ENCODE results near the gene FGF1.

Gene FGF1

DNA sequence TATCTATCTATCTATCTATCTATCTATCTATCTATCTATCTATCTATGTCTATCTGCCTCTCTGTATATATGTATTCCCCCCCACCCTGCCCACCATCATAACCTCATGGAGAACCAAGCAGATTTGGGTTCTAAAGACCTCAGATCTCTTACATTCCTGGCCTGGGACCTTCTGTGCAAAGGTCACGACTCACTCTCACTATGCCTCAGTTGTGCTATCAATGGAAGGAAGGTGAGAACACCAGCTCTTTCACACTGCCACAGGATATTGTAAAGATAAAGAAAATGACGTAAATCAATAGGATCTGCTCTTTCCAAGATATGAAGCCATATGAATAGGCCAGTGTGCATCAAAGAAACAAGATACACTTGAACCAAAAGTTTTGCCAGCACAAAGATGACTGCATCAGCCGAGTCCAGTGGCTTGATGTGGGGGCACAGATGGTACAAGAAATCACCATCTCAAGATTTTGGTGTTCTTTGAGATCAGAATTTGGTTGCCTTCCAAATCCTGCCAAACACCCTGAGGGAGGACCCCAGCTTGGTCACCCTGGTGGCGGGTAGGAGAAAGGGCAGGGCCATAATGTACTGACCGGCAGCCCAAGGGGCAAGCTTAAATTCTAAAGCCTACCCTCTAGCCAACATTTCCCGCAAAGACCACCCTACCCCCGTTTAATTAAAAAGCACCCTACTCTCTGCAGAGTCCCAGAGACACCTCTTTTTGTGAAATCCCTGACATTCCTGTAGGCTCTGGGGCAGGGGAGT is 8.4 kb upstream of the FGF1 start:
- DNase-seq: no peak

DNA sequence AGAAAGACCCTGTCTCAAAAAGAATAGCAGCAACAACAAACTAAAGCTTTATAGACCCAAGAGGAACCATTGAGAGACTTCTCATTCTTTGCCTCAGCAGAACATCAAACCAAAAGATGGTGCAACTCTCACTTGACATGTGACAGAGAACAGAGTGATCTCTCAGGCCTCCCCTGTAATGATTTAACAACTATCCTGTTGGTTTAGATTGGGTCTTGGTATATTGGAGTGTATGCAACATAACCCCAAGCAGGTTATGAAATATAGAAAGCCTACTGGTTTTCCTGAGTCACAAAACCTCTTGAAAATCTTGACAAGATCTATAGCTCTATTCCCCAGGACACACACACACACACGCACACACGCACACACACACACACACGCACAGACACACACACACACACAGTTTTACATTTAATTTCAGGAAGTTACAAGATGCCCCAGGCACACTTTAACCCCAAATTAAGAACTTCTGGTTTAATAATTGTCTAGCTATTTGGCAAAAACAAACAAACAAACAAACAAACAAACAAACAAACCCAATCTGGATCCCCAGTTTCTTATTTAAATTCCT is 6.5 kb upstream of the FGF1 start:
- DNase-seq: no peak

DNA sequence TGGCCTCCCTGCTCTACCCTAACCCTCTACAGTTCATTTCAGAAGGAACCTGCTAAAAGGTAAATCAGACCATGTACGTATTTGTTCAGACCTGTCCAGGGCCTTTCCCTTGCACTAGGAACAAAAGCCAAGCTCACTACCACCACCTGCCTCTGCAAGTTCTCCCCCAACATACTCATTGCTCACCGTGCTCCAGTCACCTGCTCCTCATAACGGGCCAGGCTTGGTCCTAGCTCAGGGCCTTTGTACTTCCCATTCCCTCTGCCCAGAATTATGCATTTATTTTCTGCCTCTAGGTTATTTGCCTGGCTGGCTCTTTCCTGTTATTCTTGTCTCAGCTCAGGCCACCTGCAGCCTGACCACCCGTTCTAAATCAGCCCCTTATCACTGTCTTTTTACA is 4.8 kb upstream of the FGF1 start:
- no peak for DNase-seq

DNA sequence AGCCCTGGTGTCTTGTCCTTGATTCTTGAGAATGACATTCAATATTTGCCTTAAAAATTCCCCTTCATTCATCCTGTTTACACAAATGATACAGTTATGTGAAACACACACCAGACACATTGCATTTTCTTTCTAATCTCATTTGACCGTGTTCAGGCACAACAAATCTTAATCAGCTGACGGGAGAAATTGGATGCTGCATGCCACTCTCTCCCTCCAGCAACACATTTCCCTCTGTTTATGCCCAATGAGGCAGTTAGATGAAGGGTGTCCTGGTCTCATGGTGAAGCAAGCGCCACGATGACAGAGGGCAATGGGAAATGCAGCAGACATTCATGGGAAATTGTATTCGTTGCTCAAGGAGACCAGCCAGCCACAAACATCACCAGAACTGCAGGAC is 3.2 kb upstream of the FGF1 start:
- no peak for DNase-seq

DNA sequence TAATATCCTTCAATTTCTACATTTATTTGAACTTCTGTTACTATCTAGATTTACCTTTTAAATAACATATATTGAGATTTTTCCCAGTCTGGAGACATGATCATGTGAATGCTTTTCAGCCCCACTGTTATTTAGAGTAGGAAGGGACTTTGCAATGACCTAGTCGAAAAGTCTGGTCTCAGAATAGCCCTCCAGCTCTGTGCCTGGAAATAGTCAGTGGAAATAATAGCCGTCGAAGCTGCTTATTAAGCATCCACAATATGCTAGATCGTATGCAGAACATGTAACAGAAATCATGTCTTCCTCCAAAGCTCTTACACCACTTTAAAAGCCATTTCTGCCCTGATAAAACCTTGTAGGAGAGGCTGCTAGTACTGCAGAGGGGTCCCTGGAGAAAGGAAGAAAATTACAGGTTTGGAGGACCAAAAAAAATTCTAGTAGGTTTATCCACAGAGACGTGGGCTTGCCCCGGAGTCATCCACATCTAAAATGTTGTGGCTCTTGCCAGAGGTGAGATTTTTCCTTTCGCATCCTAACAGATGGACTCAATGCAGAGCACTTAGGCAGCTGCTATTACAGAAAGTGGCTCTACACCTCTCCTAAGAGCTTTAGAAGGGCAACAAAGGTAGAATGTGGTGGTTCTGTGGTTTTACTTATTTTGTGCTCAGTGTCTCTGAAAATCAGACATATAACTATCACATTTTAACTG is 2.5 kb upstream of the FGF1 start:
- no peak for DNase-seq

DNA sequence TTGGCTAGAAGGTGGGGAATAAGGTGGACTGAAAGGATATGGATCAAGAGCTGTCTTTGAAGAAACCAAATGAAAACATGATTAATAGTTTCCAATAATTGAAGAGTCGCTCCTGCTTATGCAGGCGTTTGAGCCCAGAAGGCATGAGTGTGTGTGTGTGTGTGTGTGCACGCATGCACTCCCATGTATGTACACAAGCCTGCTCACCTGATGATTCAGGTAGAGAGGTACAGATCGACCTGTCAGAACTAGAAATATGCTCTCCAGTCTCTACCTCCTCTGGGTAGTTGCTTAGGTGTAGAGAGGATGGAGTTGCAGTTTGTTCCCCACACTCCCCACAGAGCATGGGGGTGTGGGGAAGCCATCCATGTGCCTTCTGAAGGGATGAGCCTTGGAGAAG is 1.1 kb upstream of the FGF1 start:
- DNase-seq: no peak

DNA sequence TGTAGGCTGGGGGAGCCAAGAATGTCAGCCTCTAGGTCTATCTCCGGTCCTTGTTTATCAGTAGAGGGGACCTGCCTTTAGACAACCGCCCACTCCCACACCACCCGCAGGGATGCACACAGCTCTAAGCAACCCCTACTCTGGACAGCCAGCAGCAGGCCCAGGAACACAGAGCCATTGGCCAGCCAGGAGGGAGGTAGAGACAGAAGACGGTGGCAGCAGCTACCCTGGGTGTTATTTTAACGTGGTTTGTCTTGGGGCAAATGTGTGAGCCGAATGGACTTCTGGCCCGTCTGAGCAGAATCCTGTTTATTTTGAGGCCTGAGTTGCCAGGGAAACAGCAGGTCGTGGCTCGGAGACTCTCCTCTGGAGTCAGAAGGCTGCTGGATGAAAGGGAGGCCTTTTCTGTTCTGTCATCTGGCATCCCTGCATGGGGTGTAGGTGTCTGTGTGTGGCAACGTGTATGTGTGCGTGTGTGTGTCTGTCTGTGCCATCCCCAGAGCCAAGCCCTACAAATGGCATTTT is 382 bp upstream of the FGF1 start:
- DNase-seq: no peak

DNA sequence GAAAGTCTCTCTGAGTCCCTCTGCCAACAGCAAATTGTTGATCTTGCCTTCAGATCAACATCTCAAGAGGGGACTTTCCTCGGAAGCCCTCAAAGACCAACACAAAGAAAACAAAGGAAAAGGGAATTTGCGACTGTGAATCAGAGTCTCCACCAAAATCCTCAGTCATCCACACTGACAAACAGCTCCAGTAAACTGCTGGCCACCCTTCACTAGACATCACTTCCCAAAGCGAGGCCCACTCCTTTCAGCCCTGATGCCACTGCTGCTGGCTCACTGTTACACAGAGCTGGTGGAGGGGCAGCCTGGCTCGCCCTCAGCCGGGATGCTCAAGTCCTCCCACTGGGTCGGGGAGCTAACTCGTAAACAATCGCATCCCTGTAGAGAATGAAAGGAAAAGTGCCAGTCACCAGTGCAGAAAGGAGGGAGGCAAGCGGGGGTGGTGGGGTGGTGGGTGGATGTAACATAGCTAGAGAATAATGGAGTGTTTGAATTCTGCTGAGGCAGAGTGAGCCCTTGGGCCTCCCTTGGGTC is 1.3 kb downstream of the FGF1 start:
- no peak for DNase-seq

DNA sequence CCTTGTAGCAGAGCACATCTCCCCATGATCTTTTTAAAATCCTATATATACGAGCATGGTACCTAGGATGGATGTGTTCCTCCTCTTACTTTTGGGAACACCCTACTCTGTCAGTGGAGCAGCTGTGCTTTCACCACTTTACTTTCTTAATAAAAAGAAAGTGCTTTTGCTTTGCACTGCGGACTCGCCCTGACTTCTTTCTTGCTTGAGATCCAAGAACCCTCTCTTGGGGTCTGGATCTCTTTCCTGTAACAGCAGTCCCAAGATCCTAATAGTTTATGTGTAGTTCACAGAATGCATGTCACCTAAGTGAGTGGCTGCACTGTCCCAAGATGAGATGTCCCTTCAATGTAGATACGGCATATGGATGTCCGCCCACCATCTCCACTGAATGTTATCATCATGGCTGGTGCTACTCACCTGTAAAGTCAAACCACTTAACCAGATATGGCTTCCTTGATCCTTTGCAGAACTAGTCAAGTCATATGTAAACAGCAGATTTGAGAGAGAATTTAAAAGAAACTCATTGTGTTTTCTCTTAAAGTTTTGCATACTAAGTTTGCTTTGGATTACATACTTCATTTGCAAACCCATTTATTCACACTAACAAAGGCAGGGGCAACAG is 1.9 kb downstream of the FGF1 start:
- DNase-seq: no peak

DNA sequence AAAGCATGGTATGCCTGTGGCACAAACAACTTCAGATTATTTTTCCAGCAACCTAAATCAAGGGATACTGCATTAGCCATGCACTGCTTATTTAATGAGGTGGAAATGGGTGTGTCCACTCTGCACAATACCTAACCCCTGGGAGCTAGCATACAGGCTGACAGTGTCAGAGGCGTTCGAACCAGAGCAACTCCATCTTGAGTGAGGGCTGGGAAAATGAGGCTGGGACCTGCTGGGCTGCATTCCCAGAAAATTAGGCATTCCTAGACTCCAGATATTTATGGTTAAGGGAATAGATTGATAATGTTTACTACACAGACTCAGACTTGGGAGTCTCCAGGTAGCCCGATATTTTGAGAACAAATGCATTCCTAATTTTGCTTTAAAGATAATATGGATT is 2.8 kb downstream of the FGF1 start:
- DNase-seq: no peak

DNA sequence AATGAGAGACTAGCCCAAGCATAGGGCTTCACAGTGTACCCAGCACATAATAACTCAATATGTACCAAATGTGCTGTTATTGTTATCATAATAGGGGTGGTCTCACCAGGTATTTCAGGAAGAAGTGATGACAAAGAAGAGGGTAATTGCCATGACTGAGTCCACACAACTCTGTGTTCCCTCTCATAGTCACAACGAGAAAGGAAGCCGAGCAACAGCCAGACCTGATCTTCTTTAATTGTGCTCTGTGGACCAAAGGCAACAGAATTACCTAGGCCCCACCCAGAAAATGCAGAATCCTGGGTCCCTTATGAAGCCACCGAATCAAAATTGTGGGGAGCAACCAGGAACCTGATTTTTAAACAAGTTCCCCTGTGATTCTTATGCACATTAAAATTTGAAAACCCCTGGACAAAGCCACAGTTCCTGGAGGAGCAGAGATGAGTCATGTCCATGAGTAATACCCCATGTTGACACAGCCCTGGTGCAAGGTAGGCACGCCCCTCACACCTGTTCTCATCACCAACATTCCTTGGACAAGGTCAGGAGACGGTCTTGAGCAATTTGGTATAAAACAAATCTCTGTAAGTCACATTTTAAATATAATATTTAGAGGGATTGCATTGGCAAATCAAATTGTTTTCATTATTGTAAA is 5.2 kb downstream of the FGF1 start:
- DNase-seq: peak; percentile 70

DNA sequence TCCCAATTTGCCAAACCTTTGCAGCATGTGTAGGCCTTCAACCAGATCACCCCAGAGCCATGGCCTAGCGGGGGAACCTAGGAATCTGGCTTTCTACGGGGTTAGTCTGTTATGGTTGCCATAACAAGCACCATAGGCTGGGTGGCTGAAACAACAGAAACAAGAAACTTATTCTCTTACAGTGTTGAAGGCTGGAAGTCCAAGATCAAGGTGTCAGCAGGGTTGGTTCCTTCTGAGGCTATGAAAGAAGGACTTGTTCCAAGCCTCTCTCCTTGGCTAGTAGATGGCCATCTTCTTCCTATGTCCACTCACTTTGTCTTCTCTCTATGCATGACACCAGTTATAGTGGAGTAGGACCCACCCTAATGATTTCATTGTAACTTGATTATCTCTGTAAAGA is 6.1 kb downstream of the FGF1 start:
- no peak for DNase-seq

DNA sequence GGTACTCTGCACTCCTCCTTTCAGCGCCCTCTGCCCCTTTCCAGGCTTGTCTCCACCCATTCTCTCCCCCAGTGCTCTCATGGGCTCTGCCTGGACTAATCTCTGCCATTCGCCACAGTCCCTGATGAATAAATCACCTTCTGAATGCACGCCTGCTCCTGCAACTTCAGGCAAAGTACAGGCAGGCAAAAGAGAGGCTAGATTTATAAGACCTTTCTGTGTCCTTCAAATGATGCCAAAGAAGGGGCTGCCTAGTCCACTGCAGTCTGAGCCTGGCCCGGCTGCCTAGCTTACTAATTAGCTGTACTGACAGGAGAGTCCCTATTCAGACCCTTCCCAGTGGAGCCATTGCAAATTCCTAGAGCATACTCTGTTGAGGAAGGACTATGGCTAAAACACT is 7.4 kb downstream of the FGF1 start:
- DNase-seq: no peak

DNA sequence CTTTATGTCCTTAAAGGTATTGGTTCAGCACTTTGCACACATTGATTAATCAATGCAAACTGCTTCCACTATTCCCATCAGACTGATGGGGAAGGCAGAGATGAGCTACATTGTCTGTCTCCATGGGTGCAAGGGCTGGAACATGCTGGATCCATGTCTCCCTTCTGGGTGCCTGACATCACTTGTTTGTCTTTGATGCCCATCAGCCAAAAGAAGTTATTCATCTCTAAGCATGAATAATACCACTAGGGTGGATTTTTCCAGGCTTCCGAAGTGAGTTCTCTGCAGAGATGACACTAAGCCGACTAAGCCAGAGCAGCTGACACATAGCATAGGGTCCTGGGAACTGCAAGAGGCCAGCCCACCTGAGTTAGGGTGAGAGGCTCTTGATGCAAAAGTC is 8.7 kb downstream of the FGF1 start:
- no peak for DNase-seq

DNA sequence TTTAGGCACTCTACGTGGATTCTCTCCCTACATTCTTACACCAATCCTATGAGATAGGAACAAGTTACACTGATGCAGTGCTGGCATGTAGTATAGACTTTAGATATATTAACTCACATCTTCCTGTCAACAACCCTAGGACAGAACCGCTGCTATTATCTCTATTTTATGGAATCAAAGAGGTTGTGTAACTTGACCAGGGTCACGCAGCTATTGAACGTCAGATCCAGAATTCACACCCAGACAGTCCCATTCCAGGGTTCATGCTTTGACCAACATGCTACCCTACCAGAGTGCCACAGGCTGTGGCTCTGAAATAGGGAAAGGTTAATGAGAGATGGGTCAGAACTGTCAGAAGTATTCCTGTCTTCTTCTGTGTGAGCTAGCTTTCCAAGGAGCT is 9.6 kb downstream of the FGF1 start:
- no peak for DNase-seq

DNA sequence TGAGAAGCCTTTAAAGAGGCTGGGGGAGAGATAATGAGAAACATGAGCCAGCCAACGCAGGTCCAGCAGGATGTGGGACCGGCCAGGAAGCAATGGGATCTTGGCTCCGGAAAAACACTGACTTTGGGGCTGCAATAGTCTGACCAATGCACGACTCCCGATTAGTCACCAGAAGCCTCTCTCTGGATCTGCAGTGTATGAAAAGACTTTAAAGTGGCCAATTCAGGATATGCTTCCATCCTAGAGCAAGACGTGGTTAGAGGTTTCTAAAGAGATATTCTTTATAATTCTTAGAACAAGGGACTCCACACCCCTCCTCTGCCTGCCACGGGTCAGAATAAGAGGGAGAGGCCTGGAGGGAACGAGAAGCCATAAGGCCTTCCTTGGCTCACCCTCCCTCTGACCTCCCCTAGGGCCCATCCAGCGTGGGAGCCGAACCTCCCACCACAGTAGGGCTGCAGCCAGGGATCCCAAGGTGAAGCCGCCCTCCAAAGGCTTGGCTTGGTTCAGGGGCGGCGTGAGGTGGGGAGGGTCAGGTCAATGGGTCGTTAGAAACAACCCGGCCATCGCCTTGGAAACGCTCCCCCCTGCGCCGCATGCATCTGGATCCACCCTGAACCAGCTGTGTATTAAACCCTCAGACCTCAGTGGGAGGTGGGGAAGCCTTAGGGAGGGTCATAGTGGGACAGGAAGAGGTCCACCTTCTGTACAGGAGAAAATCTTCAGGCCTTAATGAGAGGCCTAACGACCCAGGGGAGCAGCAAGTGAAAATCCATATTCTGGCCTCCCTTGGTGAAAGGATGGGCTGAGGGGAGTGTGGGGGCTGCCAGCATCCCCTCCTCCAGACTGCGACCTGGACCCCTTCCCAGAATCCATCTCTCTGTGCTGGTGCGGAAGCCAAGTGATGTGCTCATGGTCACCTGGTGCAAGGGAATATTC is 11.1 kb downstream of the FGF1 start:
- DNase-seq: peak; percentile 73

DNA sequence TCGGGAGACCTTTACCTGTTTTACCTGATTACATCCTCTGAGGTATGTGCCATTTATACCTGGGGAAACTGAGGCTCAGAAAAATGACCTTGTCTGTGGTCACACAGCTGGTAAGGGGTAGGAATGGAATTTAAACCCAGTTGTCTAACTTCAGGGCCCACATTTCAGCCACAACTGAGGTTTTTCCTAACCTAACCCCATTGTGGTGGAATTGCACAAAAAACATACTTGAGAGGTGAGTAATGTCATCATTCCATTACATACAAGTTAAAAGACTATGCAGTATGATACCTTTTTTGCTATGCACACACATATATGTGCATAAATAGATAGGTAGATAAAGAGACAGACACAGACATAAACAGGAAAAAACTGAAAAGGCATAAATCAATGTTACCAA is 14.1 kb downstream of the FGF1 start:
- DNase-seq: peak; percentile 76

DNA sequence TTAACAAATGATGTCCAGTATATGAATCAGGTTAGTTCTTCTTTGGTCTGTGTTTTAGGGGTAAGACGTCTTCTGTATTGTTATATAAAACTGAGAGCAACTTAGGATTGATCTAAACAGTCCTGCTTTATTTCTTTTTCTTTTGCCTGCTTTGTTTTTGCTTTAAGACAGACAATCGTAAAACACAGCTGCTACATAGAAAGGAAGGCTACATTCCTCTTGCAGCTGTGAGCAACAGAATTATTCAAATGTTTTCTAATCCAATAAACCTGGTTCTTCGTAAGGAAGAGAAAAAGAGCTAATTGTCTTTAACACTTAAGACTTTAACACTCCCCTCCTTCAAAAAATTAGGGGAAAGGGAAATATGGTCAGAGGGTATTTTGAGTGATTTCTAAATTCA is 14.6 kb downstream of the FGF1 start:
- DNase-seq: no peak

DNA sequence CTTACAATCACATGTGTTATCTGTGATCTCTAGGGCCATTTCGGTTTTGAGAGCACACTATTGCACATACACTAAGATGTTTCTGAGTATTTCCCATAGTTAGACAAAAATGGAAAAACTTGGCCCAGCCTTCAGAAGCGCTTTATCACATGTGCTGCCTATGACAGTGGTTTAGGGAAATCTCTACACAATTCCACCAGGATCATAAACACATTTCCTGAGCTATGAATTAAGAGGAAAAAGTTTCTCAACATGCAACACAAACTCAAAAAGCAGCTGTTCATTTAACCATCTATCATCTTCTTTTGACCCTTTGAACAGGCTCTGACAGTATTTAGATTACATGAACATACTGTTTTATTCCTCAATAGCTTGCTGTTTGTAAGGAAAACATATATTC is 15.1 kb downstream of the FGF1 start:
- DNase-seq: no peak

DNA sequence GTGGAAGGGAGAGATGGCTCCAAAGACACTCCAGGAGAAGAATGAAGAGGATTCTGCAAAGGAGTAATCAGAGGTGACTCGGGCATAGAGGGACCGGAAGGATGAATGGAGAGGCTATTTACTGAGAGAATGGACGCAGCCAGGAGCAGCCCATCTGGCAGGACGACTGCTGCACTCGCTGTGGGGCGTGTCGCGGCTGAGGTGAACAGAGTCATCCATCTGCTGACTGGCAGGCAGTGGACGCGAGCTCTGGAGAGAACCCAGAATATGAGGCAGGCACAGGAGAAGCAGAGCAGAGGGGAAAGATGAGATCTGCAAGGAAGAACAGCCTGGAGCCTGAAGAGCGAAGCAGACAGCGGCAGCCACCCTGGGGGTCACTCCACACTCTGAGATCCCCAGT is 16.4 kb downstream of the FGF1 start:
- DNase-seq: no peak

DNA sequence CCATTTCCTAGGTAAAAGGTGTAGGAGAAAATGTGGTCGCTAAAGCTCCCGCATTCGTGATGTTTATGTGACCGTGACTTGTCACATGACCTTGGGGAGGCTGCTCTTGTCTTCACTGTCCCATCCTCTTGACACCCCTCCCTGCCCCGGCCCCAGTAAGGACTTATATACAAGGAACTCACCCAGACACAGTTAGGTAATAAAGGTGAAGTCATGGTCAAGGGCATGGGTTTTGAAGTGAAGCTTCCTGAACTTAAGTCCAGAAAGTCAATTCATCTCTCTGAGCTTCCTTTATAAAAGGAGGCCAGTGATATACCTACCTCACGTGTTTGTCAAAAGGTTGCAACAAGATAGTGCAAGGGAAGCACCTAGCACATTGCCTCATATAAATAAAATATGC is 17.6 kb downstream of the FGF1 start:
- DNase-seq: no peak

DNA sequence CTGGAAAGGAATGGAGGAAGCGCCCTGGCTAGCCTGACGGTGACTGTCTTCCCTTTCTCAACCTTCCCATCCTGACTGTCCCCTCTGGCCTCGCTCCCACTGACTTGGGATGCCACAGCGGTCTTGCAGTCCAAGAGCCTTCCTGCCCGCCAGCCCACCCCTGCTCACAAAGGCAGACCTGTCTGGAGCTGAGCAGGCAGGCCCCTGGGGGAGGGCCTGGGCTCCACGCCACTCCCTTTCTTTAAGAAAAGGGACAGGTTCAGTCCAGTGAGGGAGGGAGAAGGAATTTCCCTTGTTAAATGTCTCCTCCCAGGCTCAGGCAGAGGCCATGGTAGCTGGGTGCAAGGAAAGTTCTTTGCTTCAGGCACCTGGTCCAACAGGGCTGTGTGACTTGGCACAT is 18.1 kb downstream of the FGF1 start:
- DNase-seq: no peak

All from NCI-H226 (cell line).